ENCODE results near the gene GFY.

The GFY gene

DNA sequence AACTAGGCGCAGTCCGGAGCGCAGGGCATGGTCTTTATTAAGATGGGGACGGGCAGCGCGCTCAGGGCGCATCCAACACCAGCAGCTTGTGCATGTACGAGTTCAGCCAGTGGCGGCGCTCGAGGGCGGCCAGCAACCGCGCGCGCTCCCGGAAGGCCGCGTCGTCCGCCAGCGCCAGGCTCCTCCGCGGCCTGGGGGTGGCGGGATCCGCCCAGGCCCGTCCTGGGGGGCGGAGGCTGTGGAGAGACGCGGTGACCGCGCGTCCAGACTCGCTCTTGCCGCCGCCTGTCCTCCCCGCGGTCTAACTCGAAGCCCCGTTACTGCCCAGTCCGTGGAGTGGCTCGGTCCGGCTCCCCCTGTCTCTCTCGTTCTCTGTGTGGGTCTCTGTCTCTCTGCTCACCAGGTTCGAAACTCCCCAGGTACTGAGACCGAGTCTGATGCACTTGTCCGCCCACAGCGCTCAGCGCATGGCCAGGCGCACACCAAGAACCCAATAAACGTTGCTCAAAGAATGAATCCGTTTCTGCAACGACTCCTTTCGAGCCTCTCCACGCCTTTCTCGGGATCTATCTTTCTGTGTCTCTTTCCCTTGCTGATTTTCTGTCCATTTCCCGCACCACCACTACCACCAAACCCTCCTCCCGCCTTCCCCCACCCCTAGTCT, 2.6 kb upstream of the GFY start:
- DNase-seq (ENCODE audit: insufficient read length, low spot score) (no peak), FAIRE-seq (no peak)
- TF ChIP-seq, protein P1, sequence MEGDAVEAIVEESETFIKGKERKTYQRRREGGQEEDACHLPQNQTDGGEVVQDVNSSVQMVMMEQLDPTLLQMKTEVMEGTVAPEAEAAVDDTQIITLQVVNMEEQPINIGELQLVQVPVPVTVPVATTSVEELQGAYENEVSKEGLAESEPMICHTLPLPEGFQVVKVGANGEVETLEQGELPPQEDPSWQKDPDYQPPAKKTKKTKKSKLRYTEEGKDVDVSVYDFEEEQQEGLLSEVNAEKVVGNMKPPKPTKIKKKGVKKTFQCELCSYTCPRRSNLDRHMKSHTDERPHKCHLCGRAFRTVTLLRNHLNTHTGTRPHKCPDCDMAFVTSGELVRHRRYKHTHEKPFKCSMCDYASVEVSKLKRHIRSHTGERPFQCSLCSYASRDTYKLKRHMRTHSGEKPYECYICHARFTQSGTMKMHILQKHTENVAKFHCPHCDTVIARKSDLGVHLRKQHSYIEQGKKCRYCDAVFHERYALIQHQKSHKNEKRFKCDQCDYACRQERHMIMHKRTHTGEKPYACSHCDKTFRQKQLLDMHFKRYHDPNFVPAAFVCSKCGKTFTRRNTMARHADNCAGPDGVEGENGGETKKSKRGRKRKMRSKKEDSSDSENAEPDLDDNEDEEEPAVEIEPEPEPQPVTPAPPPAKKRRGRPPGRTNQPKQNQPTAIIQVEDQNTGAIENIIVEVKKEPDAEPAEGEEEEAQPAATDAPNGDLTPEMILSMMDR (IDR thresholded peaks at IDR 0.05; ENCODE audit: insufficient read depth, missing control alignments), result peak; percentile 24

DNA sequence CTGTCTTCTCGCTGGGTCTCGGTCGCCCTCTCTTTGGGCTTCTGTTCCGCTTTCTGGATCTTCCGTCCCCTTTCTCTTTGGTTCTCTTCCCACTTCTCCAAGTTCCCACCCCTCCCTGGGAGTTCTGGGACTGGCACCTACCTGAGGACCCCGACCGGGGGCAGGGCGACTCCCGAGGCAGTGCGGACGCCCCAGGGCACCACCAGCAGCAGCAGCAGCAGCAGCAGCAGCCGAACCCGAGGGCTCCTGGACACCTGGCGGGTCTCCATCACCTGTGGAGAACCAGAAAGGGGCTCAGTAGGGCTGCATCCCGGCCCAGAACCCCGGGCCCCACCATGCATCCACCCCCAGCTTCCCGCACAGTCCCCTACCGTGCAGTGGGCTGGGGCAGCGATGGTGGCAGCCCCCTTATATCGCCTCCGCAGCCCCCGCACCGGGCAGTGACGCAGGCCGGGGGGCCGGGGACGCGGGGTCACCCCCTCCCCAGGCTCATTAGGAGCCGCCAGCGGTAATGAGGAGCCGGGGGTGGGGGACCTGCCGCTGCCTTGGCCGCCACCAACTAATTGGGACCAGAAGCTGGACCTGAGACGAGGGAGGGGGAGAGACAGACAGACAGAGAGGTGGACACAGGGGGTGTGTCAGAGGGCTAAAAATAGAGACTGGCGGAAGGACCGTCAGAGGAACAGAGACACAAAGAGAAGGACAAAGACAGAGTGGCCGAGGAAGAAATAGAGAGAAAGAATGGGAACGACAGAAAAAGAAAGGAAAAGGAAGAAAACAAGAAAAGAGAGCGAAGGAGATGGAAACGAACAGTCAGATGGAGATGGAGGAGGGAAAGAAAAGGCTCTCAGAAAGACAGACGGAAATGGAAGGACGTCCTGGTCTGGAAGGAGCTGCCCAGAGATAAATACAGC, 1.9 kb upstream of the GFY start, which contains the start of gene PTH2:
TSS of gene PTH2 (minus strand) at position 371 of the 914 bp plus-strand sequence. CDS start at position 269, 102 bp downstream.
- FAIRE-seq (no peak), DNase-seq (ENCODE audit: insufficient read length, low spot score) (no peak)
- TF ChIP-seq, protein P1 (IDR thresholded peaks at IDR 0.05; ENCODE audit: insufficient read depth, missing control alignments), result no peak

DNA sequence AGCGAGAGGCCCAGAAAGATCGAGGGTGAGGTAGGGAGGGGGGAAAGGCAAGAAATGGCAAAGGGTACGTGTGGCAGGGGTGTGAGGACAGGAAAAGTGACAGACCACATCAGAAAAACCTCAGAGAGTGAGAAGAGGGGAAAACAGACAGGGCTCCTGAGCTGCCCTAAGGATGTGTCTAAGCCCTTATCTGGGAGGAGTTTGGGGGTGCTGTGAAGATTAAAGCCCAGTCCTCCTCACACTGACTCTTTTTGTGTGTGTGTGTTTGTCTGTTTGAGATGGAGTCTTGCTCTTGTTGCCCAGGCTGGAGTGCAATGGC, 1.2 kb upstream of the GFY start:
- no peak for FAIRE-seq
- no peak for DNase-seq (ENCODE audit: insufficient read length, low spot score)
- TF ChIP-seq, protein P1 (IDR thresholded peaks at IDR 0.05; ENCODE audit: insufficient read depth, missing control alignments), result no peak

GRCh38 chr19:49425922-49426592, 869 bp downstream of the GFY start:
- DNase-seq (ENCODE audit: insufficient read length, low spot score) (no peak), FAIRE-seq (no peak)
- TF ChIP-seq, protein P1 (IDR thresholded peaks at IDR 0.05; ENCODE audit: insufficient read depth, missing control alignments), result no peak

GRCh38 chr19:49427339-49427738, 2.2 kb downstream of the GFY start:
- TF ChIP-seq, protein P1 (IDR thresholded peaks at IDR 0.05; ENCODE audit: insufficient read depth, missing control alignments), result no peak
- FAIRE-seq (no peak), DNase-seq (ENCODE audit: insufficient read length, low spot score) (no peak)

- no peak for FAIRE-seq
- DNase-seq (ENCODE audit: insufficient read length, low spot score), result no peak
- TF ChIP-seq, protein P1 (IDR thresholded peaks at IDR 0.05; ENCODE audit: insufficient read depth, missing control alignments), result no peak
These were observed 2.8 kb downstream of the GFY start for GRCh38 chr19:49427855-49428546.

Measured in D721Med (cell line).